ENCODE data around the gene FRY.

FRY gene

GRCh38 chr13:32168131-32168530, 136.6 kb downstream of the FRY start:
- FAIRE-seq (no peak), DNase-seq (ENCODE audit: low spot score) (no peak)

DNA sequence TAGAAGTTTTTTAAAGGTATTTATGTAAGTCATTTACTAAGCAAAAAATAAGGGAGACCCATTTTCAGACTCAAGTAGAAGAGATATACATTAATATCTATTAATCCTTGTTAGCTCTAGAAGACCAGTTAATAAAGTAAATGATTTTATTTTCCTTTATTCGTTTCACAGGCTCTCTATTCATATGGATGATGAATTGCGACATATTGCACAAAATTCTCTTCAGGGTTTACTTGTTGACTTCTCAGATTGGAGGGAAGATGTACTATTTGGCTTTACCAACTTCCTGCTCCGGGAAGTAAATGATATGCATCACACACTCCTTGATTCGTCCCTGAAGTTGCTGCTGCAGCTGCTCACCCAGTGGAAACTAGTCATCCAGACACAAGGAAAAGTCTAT, 139.3 kb downstream of the FRY start:
- DNase-seq (ENCODE audit: low spot score) (no peak), FAIRE-seq (no peak)

GRCh38 chr13:32173881-32174280, 142.3 kb downstream of the FRY start:
- DNase-seq (ENCODE audit: low spot score) (no peak), FAIRE-seq (no peak)

DNA sequence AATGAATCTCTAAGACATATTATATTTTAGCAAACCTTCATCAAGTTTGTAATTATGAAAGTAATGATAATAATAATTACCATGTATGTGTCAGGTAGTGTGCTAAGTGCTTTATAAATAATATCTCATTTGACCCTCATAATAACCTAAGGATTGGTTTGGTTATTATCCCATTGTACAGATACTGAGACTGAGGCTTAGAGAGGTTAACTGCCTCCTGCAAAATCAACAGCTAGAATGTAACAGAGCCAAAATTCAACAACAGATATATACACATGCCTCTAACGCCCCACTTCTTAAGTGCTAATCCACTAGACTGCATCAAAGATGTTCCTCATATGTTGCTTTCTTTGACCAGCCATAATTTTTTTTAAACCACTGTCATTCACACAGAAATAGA, 142.8 kb downstream of the FRY start:
- FAIRE-seq: no peak
- no peak for DNase-seq (ENCODE audit: low spot score)

GRCh38 chr13:32175307-32175706, 143.7 kb downstream of the FRY start:
- DNase-seq (ENCODE audit: low spot score): no peak
- no peak for FAIRE-seq

DNA sequence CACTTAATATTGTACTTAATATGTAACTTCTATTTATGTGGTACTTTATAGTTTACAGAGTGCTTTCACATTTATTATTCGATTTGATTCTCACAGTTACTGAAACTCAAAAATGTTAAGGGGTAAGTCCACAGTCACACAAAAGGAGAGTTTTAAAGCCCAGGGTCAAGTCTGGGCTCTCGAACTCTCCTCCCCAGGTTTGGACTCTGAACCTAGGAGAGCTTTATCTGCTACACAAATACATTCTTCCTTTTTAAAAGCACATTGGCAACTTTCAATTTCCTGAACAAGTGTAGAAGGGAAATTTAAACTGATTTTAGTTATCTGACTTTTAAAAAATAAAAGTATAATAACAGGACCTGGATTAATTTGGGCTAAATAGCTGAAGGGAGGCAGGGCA, 144.4 kb downstream of the FRY start:
- FAIRE-seq: no peak

DNA sequence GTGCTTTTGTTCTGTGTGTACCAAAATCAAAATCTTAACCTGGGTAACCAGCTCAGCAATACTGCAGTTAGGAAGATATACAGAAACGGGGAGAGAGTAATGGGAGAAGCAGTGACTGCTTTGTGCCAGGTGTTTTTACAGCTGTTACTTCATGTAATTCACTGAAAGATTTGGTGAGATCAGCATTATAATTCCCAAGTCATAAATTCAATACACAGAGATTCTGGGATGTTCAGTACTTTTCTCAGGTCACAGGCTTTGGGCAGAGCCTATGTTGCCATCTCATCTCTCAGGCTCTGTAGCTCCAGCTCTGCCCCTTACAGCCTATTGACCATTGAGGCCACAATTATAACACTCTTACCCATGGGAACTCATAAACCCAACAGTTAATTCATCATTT, 145.1 kb downstream of the FRY start:
- FAIRE-seq (no peak), DNase-seq (ENCODE audit: low spot score) (no peak)

More for the DNA sequence above, 144.4 kb downstream of the FRY start:
- DNase-seq (ENCODE audit: low spot score): no peak

DNA sequence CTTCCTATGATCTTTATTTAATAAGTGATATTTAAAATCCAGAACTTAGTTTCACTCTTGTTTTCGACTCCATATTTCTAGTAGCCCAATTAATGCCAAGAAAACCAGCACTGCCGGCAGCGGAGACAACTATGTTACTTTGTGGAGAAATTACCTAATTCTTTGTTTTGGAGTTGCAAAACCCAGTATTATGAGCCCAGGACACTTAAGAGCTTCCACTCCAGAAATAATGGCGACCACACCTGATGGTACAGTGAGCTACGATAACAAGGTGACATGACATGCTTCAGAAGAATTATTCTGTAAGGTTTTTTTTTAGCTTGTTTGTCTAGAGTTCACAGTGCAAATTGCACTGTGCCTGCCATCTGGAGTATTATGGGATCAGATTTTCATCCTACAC, 147.2 kb downstream of the FRY start:
- DNase-seq (ENCODE audit: low spot score) (no peak), FAIRE-seq (no peak)

GRCh38 chr13:32179708-32180107, 148.1 kb downstream of the FRY start:
- FAIRE-seq: no peak
- no peak for DNase-seq (ENCODE audit: low spot score)

DNA sequence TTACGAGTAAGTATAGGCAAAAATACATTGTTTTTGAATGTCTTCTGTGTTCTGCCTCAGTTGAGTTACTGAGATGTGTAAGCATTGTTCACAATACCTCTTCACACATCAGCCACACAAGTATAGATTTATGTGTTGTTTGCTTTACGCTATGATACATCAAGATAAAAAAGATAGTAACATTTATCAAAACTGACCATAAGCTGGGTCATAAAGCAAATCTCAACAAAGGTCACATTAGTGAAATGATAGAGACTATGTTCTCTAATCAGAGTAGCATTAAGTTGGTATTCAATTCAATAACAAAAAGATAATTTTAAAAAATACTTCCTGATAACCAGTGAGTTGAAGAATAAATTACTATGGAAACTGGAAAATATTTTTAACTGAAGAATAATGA, 156.1 kb downstream of the FRY start:
- DNase-seq (ENCODE audit: low spot score): no peak
- FAIRE-seq: no peak

GRCh38 chr13:32191452-32191998, 160.0 kb downstream of the FRY start:
- FAIRE-seq (no peak), DNase-seq (ENCODE audit: low spot score) (no peak)

- no peak for FAIRE-seq
- DNase-seq (ENCODE audit: low spot score): no peak
Observed at GRCh38 chr13:32195713-32196112, 164.1 kb downstream of the FRY start.

DNA sequence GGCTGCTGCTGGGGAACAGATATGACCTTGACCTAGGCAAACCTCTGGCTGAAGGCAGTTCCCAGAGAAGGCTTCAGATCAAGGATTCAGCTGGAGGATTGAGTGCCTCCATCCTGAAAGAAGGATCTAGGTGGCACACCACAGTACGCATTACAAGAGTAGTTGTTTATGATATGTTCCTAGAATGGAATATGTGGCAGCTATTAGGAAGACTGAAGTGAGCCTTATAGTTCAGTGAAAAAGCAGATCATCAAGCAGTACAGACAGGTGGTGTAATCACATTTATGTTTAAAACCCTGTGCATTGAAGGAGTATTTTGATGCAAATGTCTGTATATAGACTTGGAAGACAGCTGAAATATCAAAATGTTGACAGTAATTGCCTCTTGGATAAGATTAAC, 167.6 kb downstream of the FRY start:
- FAIRE-seq (no peak), DNase-seq (ENCODE audit: low spot score) (no peak)

DNA sequence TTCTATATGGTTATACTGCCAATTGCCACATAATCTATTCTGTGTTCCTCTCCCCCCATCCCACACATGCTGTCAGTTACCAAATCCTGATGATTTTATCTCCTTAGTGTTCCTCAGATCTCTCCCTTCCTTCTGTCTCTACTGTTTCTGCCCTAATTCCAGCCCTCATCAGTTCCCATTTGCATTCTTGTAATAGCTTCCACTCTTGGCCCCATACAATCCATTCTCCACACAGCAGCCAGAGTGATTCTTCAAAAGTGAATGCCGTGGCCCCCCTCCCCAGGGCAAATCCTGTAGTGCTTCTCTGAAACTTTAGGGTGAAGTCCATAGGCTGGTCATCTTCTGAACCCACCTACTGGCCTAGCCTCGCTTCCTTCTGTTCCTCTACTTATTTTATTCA, 169.2 kb downstream of the FRY start:
- DNase-seq (ENCODE audit: low spot score) (no peak), FAIRE-seq (no peak)

GRCh38 chr13:32201809-32202208, 170.2 kb downstream of the FRY start:
- FAIRE-seq: no peak
- no peak for DNase-seq (ENCODE audit: low spot score)

GRCh38 chr13:32202268-32202667, 170.7 kb downstream of the FRY start:
- FAIRE-seq (no peak), DNase-seq (ENCODE audit: low spot score) (no peak)

- FAIRE-seq: no peak
- DNase-seq (ENCODE audit: low spot score): no peak
Observed at GRCh38 chr13:32203221-32203620, 171.6 kb downstream of the FRY start.

DNA sequence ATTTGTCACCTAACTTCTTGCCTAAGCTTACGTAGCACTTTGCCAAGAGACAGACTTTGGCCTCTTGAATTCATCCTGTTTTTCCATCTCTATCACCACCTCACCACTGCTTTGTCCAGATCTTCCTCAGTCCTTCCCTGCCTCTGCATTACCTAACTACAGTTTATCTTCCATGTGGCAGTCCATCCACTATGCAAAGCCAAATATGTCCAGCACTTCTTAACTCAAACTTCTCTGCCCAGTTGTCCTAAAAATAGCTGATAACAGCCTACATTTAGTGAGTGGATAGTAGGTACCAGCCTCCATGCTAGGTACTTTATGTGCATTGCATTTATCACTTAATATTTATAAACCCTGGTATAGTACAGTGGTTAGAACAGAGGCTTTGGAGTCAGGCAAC, 172.2 kb downstream of the FRY start:
- FAIRE-seq: no peak
- DNase-seq (ENCODE audit: low spot score): no peak

DNA sequence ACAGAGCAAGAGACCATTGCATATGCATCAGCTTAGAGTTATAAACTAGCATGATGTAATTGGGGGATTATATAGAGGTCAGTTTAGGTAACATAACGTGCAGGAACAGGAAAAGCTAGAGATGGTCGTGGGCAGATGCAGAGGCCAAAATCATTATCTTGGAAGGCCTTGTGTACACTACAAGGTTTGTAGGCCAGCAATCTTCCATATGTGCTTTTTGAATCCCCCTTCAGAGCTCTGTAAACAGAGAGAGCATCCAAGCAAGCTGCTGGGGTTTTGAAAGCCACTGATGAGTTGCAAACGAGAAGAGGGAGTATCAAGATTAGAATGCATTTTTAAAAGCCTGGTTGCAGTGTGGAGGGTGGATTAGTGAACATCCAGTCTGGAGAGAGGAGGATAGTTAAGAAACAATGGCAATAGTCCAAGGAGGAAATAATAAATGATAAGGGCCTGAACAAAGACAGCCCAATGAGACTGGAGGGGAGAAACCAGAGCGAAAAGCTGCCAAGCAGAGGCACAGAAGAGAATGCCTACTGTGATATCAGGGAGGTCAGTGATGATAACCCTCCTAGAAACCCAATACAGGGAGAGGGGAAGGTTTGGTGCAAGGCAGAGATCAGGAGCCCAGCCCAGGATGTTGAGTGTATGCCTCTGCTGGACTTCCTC, 174.0 kb downstream of the FRY start:
- FAIRE-seq: no peak
- no peak for DNase-seq (ENCODE audit: low spot score)

- no peak for FAIRE-seq
- DNase-seq (ENCODE audit: low spot score): no peak
Observed at GRCh38 chr13:32206097-32206740, 174.6 kb downstream of the FRY start.

DNA sequence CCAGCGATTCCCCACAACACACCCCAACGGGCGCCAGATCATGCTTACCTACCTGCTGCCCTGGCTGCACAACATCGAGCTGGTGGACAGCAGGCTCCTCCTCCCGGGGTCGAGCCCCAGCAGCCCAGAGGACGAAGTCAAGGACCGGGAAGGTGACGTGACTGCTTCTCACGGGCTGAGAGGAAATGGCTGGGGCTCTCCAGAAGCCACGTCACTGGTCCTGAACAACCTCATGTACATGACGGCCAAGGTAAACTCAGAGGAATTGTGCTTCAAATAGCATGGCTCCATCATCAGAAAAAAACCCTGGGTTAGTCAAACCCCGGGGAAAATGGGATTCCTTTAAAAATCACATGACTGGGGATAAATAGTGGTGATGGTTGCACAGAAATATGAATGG, 177.3 kb downstream of the FRY start:
- FAIRE-seq (no peak), DNase-seq (ENCODE audit: low spot score) (no peak)

GRCh38 chr13:32209652-32210051, 178.1 kb downstream of the FRY start:
- no peak for DNase-seq (ENCODE audit: low spot score)
- no peak for FAIRE-seq

DNA sequence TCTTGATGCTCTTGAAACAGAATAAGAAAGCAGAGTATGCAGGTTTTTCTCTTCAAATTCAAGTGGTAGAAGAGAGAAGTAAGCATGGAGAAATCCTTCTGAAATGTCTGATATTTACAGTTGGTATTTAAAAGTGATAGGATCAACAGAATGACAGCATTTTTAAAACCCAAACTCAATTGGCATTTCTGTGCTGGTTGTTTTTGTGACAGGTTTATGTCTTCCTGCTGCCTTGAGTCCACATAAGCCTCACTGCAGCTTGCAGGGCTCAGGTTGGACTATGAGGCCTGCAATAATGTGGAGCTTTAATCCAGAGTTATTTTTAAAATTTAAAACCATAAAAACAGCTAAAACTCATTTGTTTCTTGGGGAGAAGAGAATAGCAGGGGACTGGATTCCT, 178.5 kb downstream of the FRY start:
- DNase-seq (ENCODE audit: low spot score) (no peak), FAIRE-seq (no peak)

All from urothelium cell line (cell line).